GM23338 (cell line): Measurements from ENCODE around the gene C1QA. TPM values are rescaled to one million over a fixed set of nuclear protein-coding genes. Genes with fewer than 3 reads are reported as not detected.

Experiments
- ATAC-seq: fragments of 200-7000 bp; cut with Tn5 transposase; 3 replicates; pipeline ENCODE4 v1.9.1; 2020
- DNase-seq: peaks from one replicate; pipeline ENCODE4 v3.0.0-alpha.2; 2015; ENCODE audit warnings: low spot score
- H2AFZ ChIP-seq: fragments of 200-600 bp; sonication (generic); 2 replicates; pipeline ENCODE4 v1.8.0; 2016; ENCODE audit warnings: antibody characterized with exemption, mild to moderate bottlenecking, moderate library complexity
- H3F3A ChIP-seq: fragments of 200-600 bp; sonication (generic); replicated peaks from 2 replicates; pipeline ENCODE4 v1.8.0; 2017; ENCODE audit warnings: antibody characterized with exemption, mixed run types, low read depth
- H3K27ac ChIP-seq: fragments of 200-600 bp; sonication (generic); 2 replicates; pipeline ENCODE4 v1.6.1; 2016; ENCODE audit warnings: low read depth
- H3K27me3 ChIP-seq: fragments of 200-600 bp; sonication (generic); 2 replicates; pipeline ENCODE4 v1.8.0; 2016; ENCODE audit warnings: mild to moderate bottlenecking, mixed run types, moderate library complexity; ENCODE audit not compliant: insufficient read depth
- H3K36me3 ChIP-seq: fragments of 200-600 bp; sonication (generic); 2 replicates; pipeline ENCODE4 v1.8.0; 2016; ENCODE audit warnings: mild to moderate bottlenecking; ENCODE audit not compliant: insufficient read depth
- H3K4me1 ChIP-seq: fragments of 200-600 bp; sonication (generic); 2 replicates; pipeline ENCODE4 v1.8.0; 2016; ENCODE audit warnings: mild to moderate bottlenecking, moderate library complexity; ENCODE audit not compliant: insufficient read depth
- H3K4me2 ChIP-seq: fragments of 200-600 bp; sonication (generic); 2 replicates; pipeline ENCODE4 v1.7.1; 2017; ENCODE audit warnings: mixed run types
- H3K4me3 ChIP-seq: fragments of 200-600 bp; sonication (generic); 2 replicates; pipeline ENCODE4 v1.6.1; 2016; ENCODE audit warnings: mixed run types
- H3K79me2 ChIP-seq: fragments of 200-600 bp; sonication (generic); replicated peaks from 2 replicates; pipeline ENCODE4 v1.8.0; 2017; ENCODE audit warnings: mild to moderate bottlenecking; ENCODE audit not compliant: insufficient read depth
- H3K9me2 ChIP-seq: fragments of 200-600 bp; sonication (generic); 2 replicates; pipeline ENCODE4 v1.8.0; 2017; ENCODE audit not compliant: insufficient read depth
- H4K20me1 ChIP-seq: fragments of 200-600 bp; sonication (generic); replicated peaks from 2 replicates; pipeline ENCODE4 v1.8.0; 2017; ENCODE audit warnings: mild to moderate bottlenecking; ENCODE audit not compliant: insufficient read depth
- H3K27ac Mint-ChIP-seq: 2 replicates; pipeline ENCODE4 v1.8.0; 2020; ENCODE audit warnings: inconsistent platforms, mild to moderate bottlenecking, moderate library complexity, mixed read lengths
- H3K27me3 Mint-ChIP-seq: 3 replicates; pipeline ENCODE4 v1.8.0; 2022; ENCODE audit warnings: low read depth, mild to moderate bottlenecking, moderate library complexity, mixed read lengths, inconsistent platforms; ENCODE audit not compliant: insufficient read depth, poor library complexity
- H3K36me3 Mint-ChIP-seq: 3 replicates; pipeline ENCODE4 v1.8.0; 2021; ENCODE audit warnings: low read depth, mild to moderate bottlenecking, inconsistent platforms, moderate library complexity, mixed read lengths
- H3K4me1 Mint-ChIP-seq: 3 replicates; pipeline ENCODE4 v1.8.0; 2020; ENCODE audit warnings: mild to moderate bottlenecking, inconsistent platforms, mixed read lengths
- H3K4me3 Mint-ChIP-seq: 3 replicates; pipeline ENCODE4 v1.8.0; 2021; ENCODE audit warnings: moderate library complexity, mild to moderate bottlenecking, inconsistent platforms, mixed read lengths
- H3K9me3 Mint-ChIP-seq: 3 replicates; pipeline ENCODE4 v1.8.0; 2020; ENCODE audit warnings: moderate library complexity, mild to moderate bottlenecking, inconsistent platforms, mixed read lengths
- EZH2 ChIP-seq: fragments of 200-600 bp; sonication (generic); IDR thresholded peaks from one replicate; pipeline ENCODE4 v1.8.0; 2017; ENCODE audit warnings: antibody characterized with exemption, mild to moderate bottlenecking, low read depth; ENCODE audit not compliant: unreplicated experiment
- EZH2phosphoT487 ChIP-seq: fragments of 200-600 bp; sonication (generic); IDR thresholded peaks from one replicate; pipeline ENCODE4 v1.8.1; 2018; ENCODE audit warnings: antibody characterized with exemption; ENCODE audit not compliant: unreplicated experiment
- NANOG ChIP-seq: IDR thresholded peaks from 2 replicates; pipeline ENCODE4 v1.6.1; 2016; ENCODE audit warnings: antibody characterized with exemption, borderline replicate concordance
- POLR2AphosphoS5 ChIP-seq: IDR thresholded peaks from 2 replicates; pipeline ENCODE4 v1.6.1; 2016; ENCODE audit warnings: antibody characterized with exemption, low read depth
- ZNF114 ChIP-seq: fragments of 250-450 bp; sonication (Bioruptor Pico); IDR thresholded peaks from 2 replicates; pipeline ENCODE4 v1.5.0; 2020; ENCODE audit warnings: mild to moderate bottlenecking, moderate library complexity
- polyA plus RNA-seq: library from polyadenylated mRNA; unstranded; fragments of >200 nt; fragmentation: Nextera tagmentation; extraction: Ambion mirVana; gene quantifications from 2 replicates; pipeline ENCODE4 v1.2.1, GENCODE V29; 2016
- total RNA-seq: library from RNA; depleted of rRNA; stranded (reverse); fragments of >200 nt; shearing (Covaris generic); gene quantifications from 2 replicates; pipeline ENCODE4 v1.2.3, GENCODE V29; 2014
- TF ChIP-seq, protein P1 (sequence below): IDR thresholded peaks from one replicate; pipeline ENCODE4 v1.6.1; 2018; ENCODE audit warnings: antibody characterized with exemption; ENCODE audit not compliant: unreplicated experiment
- TF ChIP-seq, protein P2 (sequence below): IDR thresholded peaks from 2 replicates; pipeline ENCODE4 v1.6.1; 2016; ENCODE audit warnings: antibody characterized with exemption
- TF ChIP-seq, protein P3 (sequence below): fragments of 250-450 bp; sonication (Bioruptor Pico); IDR thresholded peaks from 2 replicates; pipeline ENCODE4 v1.5.0; 2020; ENCODE audit warnings: mild to moderate bottlenecking, moderate library complexity

Gene C1QA
- total and polyA plus RNA-seq, 2 experiments from 2014 or later = not detected

DNA sequence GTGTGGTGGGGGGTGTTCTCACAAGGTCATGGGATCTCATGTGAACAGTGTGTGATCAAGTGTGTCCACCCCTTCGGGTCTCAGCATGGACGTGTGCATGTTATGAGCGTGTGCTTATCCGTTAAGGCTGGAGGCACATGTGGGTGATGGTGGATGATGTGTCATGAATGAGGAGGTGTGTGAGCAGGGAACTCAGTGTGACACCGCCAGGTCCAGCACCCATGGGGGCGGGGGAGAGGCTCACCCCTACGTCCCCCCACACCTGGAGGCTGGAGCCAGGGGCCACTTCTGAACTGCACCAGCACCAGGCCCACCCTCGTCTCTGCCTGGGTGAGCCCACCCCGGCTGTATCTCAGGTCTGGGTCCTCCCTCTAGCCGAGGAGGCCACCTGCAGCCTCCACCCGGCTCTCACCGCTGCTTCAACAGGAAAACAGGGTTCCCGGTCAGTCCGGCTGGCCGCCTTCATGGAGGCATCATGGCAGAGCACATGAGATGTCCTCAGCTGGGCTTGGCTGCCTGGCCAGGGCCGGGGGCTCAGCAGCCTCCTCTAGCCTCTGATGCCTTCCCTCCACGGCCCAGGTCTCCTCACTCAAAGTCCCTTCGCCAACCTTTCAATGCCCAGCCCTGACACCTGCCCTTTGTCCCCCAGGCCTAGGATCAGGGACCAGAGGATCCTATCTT is 34.2 kb upstream of the C1QA start:
- peaks cover 7% of the 10 kb centered on the region for H3K27me3 Mint-ChIP-seq
- TF ChIP-seq EZH2 (no peak), EZH2phosphoT487 (no peak), NANOG (no peak), ZNF114 (CRISPR knock-in tag) (no peak)
- TF ChIP-seq, protein P1, sequence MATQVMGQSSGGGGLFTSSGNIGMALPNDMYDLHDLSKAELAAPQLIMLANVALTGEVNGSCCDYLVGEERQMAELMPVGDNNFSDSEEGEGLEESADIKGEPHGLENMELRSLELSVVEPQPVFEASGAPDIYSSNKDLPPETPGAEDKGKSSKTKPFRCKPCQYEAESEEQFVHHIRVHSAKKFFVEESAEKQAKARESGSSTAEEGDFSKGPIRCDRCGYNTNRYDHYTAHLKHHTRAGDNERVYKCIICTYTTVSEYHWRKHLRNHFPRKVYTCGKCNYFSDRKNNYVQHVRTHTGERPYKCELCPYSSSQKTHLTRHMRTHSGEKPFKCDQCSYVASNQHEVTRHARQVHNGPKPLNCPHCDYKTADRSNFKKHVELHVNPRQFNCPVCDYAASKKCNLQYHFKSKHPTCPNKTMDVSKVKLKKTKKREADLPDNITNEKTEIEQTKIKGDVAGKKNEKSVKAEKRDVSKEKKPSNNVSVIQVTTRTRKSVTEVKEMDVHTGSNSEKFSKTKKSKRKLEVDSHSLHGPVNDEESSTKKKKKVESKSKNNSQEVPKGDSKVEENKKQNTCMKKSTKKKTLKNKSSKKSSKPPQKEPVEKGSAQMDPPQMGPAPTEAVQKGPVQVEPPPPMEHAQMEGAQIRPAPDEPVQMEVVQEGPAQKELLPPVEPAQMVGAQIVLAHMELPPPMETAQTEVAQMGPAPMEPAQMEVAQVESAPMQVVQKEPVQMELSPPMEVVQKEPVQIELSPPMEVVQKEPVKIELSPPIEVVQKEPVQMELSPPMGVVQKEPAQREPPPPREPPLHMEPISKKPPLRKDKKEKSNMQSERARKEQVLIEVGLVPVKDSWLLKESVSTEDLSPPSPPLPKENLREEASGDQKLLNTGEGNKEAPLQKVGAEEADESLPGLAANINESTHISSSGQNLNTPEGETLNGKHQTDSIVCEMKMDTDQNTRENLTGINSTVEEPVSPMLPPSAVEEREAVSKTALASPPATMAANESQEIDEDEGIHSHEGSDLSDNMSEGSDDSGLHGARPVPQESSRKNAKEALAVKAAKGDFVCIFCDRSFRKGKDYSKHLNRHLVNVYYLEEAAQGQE = no peak
- TF ChIP-seq, protein P2, sequence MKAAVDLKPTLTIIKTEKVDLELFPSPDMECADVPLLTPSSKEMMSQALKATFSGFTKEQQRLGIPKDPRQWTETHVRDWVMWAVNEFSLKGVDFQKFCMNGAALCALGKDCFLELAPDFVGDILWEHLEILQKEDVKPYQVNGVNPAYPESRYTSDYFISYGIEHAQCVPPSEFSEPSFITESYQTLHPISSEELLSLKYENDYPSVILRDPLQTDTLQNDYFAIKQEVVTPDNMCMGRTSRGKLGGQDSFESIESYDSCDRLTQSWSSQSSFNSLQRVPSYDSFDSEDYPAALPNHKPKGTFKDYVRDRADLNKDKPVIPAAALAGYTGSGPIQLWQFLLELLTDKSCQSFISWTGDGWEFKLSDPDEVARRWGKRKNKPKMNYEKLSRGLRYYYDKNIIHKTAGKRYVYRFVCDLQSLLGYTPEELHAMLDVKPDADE = no peak

DNA sequence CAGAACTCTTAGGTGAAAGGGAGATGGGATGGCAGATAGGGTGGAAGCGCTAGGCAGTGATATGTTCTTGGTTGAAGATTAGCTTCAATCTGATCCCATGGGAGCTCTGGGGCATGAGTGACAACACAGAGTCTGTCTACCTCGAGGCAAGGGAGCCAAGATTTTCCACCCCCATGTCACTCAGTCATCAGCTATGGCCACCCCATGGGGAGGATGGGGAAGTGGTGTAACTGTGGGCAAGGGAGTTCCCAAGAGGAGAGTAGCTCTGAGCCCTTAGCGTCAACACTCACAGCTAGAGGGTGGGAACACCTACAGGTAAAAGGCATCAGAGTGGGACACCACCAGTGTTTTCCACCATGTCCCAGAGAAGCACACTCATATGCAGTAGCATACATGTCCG is 30.3 kb upstream of the C1QA start:
- ATAC-seq = no peak
- no peak overlapping the region for H3K27ac Mint-ChIP-seq
- TF ChIP-seq, protein P2 = no peak
- TF ChIP-seq POLR2AphosphoS5 = no peak
- TF ChIP-seq EZH2 = no peak
- TF ChIP-seq, protein P3, sequence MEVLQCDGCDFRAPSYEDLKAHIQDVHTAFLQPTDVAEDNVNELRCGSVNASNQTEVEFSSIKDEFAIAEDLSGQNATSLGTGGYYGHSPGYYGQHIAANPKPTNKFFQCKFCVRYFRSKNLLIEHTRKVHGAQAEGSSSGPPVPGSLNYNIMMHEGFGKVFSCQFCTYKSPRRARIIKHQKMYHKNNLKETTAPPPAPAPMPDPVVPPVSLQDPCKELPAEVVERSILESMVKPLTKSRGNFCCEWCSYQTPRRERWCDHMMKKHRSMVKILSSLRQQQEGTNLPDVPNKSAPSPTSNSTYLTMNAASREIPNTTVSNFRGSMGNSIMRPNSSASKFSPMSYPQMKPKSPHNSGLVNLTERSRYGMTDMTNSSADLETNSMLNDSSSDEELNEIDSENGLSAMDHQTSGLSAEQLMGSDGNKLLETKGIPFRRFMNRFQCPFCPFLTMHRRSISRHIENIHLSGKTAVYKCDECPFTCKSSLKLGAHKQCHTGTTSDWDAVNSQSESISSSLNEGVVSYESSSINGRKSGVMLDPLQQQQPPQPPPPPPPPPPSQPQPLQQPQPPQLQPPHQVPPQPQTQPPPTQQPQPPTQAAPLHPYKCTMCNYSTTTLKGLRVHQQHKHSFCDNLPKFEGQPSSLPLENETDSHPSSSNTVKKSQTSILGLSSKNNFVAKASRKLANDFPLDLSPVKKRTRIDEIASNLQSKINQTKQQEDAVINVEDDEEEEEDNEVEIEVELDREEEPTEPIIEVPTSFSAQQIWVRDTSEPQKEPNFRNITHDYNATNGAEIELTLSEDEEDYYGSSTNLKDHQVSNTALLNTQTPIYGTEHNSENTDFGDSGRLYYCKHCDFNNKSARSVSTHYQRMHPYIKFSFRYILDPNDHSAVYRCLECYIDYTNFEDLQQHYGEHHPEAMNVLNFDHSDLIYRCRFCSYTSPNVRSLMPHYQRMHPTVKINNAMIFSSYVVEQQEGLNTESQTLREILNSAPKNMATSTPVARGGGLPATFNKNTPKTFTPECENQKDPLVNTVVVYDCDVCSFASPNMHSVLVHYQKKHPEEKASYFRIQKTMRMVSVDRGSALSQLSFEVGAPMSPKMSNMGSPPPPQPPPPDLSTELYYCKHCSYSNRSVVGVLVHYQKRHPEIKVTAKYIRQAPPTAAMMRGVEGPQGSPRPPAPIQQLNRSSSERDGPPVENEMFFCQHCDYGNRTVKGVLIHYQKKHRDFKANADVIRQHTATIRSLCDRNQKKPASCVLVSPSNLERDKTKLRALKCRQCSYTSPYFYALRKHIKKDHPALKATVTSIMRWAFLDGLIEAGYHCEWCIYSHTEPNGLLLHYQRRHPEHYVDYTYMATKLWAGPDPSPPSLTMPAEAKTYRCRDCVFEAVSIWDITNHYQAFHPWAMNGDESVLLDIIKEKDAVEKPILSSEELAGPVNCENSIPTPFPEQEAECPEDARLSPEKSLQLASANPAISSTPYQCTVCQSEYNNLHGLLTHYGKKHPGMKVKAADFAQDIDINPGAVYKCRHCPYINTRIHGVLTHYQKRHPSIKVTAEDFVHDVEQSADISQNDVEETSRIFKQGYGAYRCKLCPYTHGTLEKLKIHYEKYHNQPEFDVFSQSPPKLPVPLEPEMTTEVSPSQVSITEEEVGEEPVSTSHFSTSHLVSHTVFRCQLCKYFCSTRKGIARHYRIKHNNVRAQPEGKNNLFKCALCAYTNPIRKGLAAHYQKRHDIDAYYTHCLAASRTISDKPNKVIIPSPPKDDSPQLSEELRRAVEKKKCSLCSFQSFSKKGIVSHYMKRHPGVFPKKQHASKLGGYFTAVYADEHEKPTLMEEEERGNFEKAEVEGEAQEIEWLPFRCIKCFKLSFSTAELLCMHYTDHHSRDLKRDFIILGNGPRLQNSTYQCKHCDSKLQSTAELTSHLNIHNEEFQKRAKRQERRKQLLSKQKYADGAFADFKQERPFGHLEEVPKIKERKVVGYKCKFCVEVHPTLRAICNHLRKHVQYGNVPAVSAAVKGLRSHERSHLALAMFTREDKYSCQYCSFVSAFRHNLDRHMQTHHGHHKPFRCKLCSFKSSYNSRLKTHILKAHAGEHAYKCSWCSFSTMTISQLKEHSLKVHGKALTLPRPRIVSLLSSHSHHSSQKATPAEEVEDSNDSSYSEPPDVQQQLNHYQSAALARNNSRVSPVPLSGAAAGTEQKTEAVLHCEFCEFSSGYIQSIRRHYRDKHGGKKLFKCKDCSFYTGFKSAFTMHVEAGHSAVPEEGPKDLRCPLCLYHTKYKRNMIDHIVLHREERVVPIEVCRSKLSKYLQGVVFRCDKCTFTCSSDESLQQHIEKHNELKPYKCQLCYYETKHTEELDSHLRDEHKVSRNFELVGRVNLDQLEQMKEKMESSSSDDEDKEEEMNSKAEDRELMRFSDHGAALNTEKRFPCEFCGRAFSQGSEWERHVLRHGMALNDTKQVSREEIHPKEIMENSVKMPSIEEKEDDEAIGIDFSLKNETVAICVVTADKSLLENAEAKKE (CRISPR knock-in tag) = no peak
- TF ChIP-seq ZNF114 (CRISPR knock-in tag) = no peak

More for the DNA sequence above, 34.2 kb upstream of the C1QA start:
- Histone ChIP-seq H3K27ac (no peak overlapping the region), H3K4me3 (no peak overlapping the region), H4K20me1 (peaks cover 6% of the 10 kb centered on the region; the same call in 1 of the 2 replicates), H3F3A (no peaks in the 10 kb centered on the region), H3K4me2 (no peak overlapping the region), H3K79me2 (no peaks in the 10 kb centered on the region), H2AFZ (no peak overlapping the region), H3K27me3 (no peaks in the 10 kb centered on the region), H3K36me3 (no peaks in the 10 kb centered on the region), H3K9me2 (no peaks in the 10 kb centered on the region), H3K4me1 (no peaks in the 10 kb centered on the region)
- peaks cover 12% of the 10 kb centered on the region; the same call in 2 of the 3 replicates for H3K4me1 Mint-ChIP-seq
- no peaks in the 10 kb centered on the region for H3K36me3 Mint-ChIP-seq
- ATAC-seq (no peak), DNase-seq (no peak)
- no peaks in the 10 kb centered on the region for H3K9me3 Mint-ChIP-seq
- no peak overlapping the region for H3K27ac Mint-ChIP-seq
- H3K4me3 Mint-ChIP-seq = no peak overlapping the region

More for the DNA sequence above, 30.3 kb upstream of the C1QA start:
- no peaks in the 10 kb centered on the region for H3K36me3 Mint-ChIP-seq
- Histone ChIP-seq H3K27me3 (no peaks in the 10 kb centered on the region), H3F3A (no peaks in the 10 kb centered on the region), H3K4me3 (no peak overlapping the region), H3K4me2 (no peak overlapping the region), H3K79me2 (no peaks in the 10 kb centered on the region), H3K4me1 (no peaks in the 10 kb centered on the region), H3K27ac (no peak overlapping the region), H4K20me1 (peaks cover 8% of the 10 kb centered on the region; the same call in 1 of the 2 replicates), H2AFZ (no peak overlapping the region), H3K9me2 (no peaks in the 10 kb centered on the region), H3K36me3 (no peaks in the 10 kb centered on the region)
- no peak overlapping the region for H3K4me3 Mint-ChIP-seq
- peaks cover 30% of the 10 kb centered on the region for H3K4me1 Mint-ChIP-seq
- H3K9me3 Mint-ChIP-seq = no peaks in the 10 kb centered on the region; the same call in 2 of the 3 replicates
- peaks cover 26% of the 10 kb centered on the region for H3K27me3 Mint-ChIP-seq
- no peak for DNase-seq
